Measurements from ENCODE around the gene KCTD18.

The KCTD18 gene

DNA sequence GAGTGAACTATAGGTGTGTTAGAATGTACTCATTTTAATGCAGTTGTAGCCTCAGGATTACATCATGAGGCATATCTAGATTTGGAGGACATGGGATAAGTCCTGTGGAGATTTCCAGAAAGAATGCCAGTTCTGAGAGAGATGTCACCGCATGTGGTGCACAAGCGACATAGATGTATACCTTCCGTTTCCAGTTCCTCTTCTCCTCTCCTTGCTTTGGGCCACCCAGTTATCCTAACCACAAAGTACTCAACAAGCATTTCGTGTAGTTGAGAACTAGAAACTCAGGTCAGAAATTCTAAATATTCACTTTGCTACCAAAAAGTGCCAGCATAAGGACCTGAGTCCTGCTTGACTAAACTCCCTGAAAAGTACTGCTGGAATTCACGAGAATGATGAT, 66.5 kb downstream of the KCTD18 start:
- Histone ChIP-seq H3K9me3 (ENCODE audit: control insufficient read depth, low read length) (no peaks in the 10 kb centered on the region), H3K4me1 (no peaks in the 10 kb centered on the region), H3K79me2 (no peaks in the 10 kb centered on the region), H3K4me2 (ENCODE audit: low read length) (no peak overlapping the region), H3K27me3 (ENCODE audit: control insufficient read depth, insufficient read depth, low read length) (no peaks in the 10 kb centered on the region), H3K27ac (no peak overlapping the region), H3K9ac (no peak overlapping the region), H3K4me3 (ENCODE audit: low read depth, low read length) (no peak overlapping the region), H3K36me3 (ENCODE audit: control insufficient read depth, insufficient read depth, low read length) (no peaks in the 10 kb centered on the region), H2AFZ (no peak overlapping the region)
- no peak for TF ChIP-seq CTCF (IDR thresholded peaks at IDR 0.05)

DNA sequence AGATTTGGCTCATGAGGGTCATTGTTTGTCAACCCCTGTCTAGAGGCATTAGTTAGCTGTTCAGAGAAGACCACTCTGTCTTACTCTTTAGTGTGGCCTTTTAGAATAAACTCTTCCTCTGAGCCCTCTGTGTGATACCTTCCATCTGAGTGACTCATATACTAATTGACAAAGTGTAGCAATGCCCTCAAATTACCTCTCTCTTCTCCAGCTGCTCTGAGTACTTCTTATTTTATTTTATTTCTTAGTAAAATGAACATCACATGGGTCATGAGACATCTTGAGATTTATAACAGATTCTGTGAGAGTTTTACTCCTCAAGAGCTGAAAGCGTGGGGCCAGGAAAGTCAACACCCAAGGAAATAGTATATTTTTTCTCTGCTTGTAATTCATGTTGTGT, 67.4 kb downstream of the KCTD18 start:
- Histone ChIP-seq H3K4me3 (ENCODE audit: low read depth, low read length) (no peak overlapping the region), H3K36me3 (ENCODE audit: control insufficient read depth, insufficient read depth, low read length) (no peaks in the 10 kb centered on the region), H2AFZ (no peak overlapping the region), H3K9ac (no peak overlapping the region), H3K79me2 (no peaks in the 10 kb centered on the region), H3K4me1 (no peaks in the 10 kb centered on the region), H3K9me3 (ENCODE audit: control insufficient read depth, low read length) (no peaks in the 10 kb centered on the region), H3K27ac (no peak overlapping the region), H3K4me2 (ENCODE audit: low read length) (no peak overlapping the region), H3K27me3 (ENCODE audit: control insufficient read depth, insufficient read depth, low read length) (no peaks in the 10 kb centered on the region)
- TF ChIP-seq CTCF (IDR thresholded peaks at IDR 0.05) = no peak

GRCh38 chr2:200439981-200440380, 69.9 kb downstream of the KCTD18 start:
- H3K4me3 ChIP-seq (ENCODE audit: low read depth, low read length) = no peak overlapping the region
- no peak overlapping the region for H3K27ac ChIP-seq
- no peak overlapping the region for H3K4me2 ChIP-seq (ENCODE audit: low read length)
- no peak overlapping the region for H2AFZ ChIP-seq
- H3K36me3 ChIP-seq (ENCODE audit: control insufficient read depth, insufficient read depth, low read length) = no peaks in the 10 kb centered on the region
- H3K4me1 ChIP-seq = no peaks in the 10 kb centered on the region
- H3K9ac ChIP-seq = no peak overlapping the region
- no peaks in the 10 kb centered on the region for H3K9me3 ChIP-seq (ENCODE audit: control insufficient read depth, low read length)
- no peaks in the 10 kb centered on the region for H3K79me2 ChIP-seq
- no peaks in the 10 kb centered on the region for H3K27me3 ChIP-seq (ENCODE audit: control insufficient read depth, insufficient read depth, low read length)
- no peak for TF ChIP-seq CTCF (IDR thresholded peaks at IDR 0.05)
